ENCODE measurements around the gene ARHGDIG. TPM values are rescaled to one million over a fixed set of nuclear protein-coding genes. Genes with fewer than 3 reads are reported as not detected.
A peak's percentile ranks its signal among the peaks of the same experiment; 100 is the strongest.

The ARHGDIG gene
- total RNA-seq, 1 donor from 2014 or later, result not detected

DNA sequence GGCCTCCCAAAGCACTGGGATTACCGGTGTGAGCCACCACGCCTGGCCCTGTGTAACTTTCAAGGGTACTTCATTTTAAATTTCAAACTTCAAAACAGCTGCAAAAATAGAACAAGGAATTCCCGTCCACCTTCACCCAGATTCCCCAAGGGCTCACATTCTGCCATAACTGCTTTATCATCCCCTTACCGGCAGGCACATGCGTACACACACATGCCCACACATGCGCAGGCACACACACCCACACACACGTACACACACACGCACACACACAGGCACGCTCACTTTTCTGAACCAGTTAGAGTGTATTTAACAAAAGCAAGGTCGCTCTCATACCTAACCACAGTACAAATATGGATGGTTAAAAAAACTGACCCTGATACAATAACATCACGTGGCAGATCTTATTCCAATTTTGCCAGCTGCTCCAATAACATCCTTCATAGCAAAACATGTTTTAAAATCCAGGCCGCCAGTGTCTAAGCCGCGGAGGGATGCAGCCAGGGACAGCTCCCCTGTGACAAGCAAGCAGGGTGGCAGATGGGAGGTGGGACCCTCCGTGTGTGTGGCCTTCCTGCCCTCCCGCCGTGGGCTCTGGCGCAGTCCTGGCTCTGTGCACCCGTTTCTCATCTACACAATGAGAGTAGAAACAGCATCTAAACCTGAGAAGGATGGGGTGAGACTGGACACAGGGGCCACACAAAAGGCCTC is 25.7 kb downstream of the ARHGDIG start:
- no peaks in the 10 kb centered on the region for H3K9me3 Mint-ChIP-seq
- Histone ChIP-seq H4K20me1 (ENCODE audit: low read depth) (no peaks in the 10 kb centered on the region), H3K9ac (no peak overlapping the region), H3K27me3 (no peaks in the 10 kb centered on the region), H3K4me1 (no peaks in the 10 kb centered on the region), H2AFZ (replicated peaks) (no peak overlapping the region), H3F3A (ENCODE audit: low read depth) (no peaks in the 10 kb centered on the region), H3K36me3 (no peaks in the 10 kb centered on the region), H3K79me2 (ENCODE audit: low read depth) (no peaks in the 10 kb centered on the region), H3K4me3 (no peak overlapping the region), H3K9me3 (ENCODE audit: low read depth) (no peaks in the 10 kb centered on the region), H3K4me2 (no peak overlapping the region), H3K27ac (no peak overlapping the region)
- H3K27me3 Mint-ChIP-seq (ENCODE audit: insufficient read depth, low read depth), result no peaks in the 10 kb centered on the region
- TF ChIP-seq EZH2 (IDR thresholded peaks at IDR 0.05) (no peak), EZH2phosphoT487 (IDR thresholded peaks at IDR 0.05) (no peak)
- TF ChIP-seq, protein P1, sequence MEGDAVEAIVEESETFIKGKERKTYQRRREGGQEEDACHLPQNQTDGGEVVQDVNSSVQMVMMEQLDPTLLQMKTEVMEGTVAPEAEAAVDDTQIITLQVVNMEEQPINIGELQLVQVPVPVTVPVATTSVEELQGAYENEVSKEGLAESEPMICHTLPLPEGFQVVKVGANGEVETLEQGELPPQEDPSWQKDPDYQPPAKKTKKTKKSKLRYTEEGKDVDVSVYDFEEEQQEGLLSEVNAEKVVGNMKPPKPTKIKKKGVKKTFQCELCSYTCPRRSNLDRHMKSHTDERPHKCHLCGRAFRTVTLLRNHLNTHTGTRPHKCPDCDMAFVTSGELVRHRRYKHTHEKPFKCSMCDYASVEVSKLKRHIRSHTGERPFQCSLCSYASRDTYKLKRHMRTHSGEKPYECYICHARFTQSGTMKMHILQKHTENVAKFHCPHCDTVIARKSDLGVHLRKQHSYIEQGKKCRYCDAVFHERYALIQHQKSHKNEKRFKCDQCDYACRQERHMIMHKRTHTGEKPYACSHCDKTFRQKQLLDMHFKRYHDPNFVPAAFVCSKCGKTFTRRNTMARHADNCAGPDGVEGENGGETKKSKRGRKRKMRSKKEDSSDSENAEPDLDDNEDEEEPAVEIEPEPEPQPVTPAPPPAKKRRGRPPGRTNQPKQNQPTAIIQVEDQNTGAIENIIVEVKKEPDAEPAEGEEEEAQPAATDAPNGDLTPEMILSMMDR (IDR thresholded peaks at IDR 0.05), result no peak
- no peaks in the 10 kb centered on the region for H3K4me1 Mint-ChIP-seq
- H3K36me3 Mint-ChIP-seq, result peaks cover 7% of the 10 kb centered on the region
- peak overlapping the region; percentile 11 for H3K27ac Mint-ChIP-seq
- H3K4me3 Mint-ChIP-seq, result no peak overlapping the region
- DNase-seq (ENCODE audit: low spot score), result no peak

DNA sequence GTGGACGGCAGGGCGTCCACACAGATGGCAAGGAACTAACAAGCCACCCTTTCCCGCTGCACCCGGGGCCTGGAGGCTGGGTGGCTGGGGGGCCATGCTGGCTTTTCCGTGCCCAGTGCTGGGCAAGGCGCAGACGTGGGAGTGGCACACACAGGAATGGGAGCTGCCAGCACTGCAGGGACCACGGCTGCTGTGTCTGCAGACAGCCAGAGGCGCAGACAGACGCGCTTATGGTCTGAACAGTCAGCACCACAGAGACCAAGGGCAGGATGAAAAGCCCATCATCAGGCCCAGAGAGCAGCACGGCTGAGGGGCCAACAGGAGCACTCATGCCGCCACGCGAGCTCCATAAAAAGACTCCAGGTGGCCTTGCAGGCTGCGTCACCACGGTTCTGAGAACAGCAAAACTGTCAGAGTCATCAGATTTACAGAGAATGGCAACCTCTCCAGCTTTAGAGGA is 26.6 kb downstream of the ARHGDIG start:
- H3K9me3 Mint-ChIP-seq, result no peaks in the 10 kb centered on the region
- no peak overlapping the region for H3K27ac ChIP-seq
- H3K36me3 Mint-ChIP-seq, result peaks cover 7% of the 10 kb centered on the region
- no peak overlapping the region for H2AFZ ChIP-seq (replicated peaks)
- no peaks in the 10 kb centered on the region for H3K4me1 Mint-ChIP-seq
- TF ChIP-seq EZH2 (IDR thresholded peaks at IDR 0.05), result no peak
- TF ChIP-seq EZH2phosphoT487 (IDR thresholded peaks at IDR 0.05), result no peak
- TF ChIP-seq, protein P1 (IDR thresholded peaks at IDR 0.05), result no peak
- peaks cover 2% of the 10 kb centered on the region for H4K20me1 ChIP-seq (ENCODE audit: low read depth)
- no peak overlapping the region for H3K27ac Mint-ChIP-seq
- no peak overlapping the region for H3K4me2 ChIP-seq
- no peaks in the 10 kb centered on the region for H3K79me2 ChIP-seq (ENCODE audit: low read depth)
- H3K27me3 ChIP-seq, result no peaks in the 10 kb centered on the region
- no peaks in the 10 kb centered on the region for H3K9me3 ChIP-seq (ENCODE audit: low read depth)
- no peak for DNase-seq (ENCODE audit: low spot score)
- no peak overlapping the region for H3K4me3 ChIP-seq
- peak overlapping the region; percentile 1 for H3K4me3 Mint-ChIP-seq
- H3K9ac ChIP-seq, result no peak overlapping the region
- H3K36me3 ChIP-seq, result no peaks in the 10 kb centered on the region
- H3K27me3 Mint-ChIP-seq (ENCODE audit: insufficient read depth, low read depth), result no peaks in the 10 kb centered on the region
- H3F3A ChIP-seq (ENCODE audit: low read depth), result no peaks in the 10 kb centered on the region
- no peaks in the 10 kb centered on the region for H3K4me1 ChIP-seq

DNA sequence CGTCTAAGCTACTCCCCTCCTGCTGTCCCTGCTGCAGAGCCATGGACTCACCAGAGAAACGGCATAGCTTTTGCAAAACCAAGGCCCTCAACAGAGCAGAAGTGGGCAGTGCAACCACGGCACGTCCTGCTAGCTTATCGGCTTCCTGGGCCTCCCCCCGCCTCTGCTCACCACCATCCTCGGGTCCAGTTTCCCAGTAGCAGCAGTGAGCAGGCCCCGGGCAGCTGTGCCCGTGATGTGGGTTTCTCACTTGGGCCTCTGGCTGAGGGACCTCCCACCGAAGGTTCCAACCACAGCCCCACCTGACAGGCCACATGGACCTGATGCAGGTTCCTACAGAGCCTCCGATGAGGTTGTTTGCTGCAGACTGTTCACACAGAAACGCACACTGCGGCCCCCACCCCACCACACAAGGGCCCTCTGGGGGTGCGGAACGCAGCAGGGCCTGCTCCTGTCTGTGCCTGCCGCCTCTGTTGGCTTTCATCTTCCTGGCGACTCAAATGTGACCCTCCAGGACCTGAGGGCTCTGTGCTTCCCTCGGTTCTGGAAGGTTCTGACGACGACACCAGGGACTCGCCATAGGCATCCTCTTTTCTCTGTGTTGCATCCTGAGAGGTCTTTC is 27.4 kb downstream of the ARHGDIG start:
- no peak overlapping the region for H3K27ac Mint-ChIP-seq

More for the DNA sequence above, 27.4 kb downstream of the ARHGDIG start:
- Histone ChIP-seq H3K4me2 (no peak overlapping the region), H3K4me1 (no peaks in the 10 kb centered on the region), H3K9me3 (ENCODE audit: low read depth) (no peaks in the 10 kb centered on the region), H4K20me1 (ENCODE audit: low read depth) (peaks cover 4% of the 10 kb centered on the region), H3K27ac (no peak overlapping the region), H2AFZ (replicated peaks) (no peak overlapping the region), H3F3A (ENCODE audit: low read depth) (no peaks in the 10 kb centered on the region), H3K9ac (no peak overlapping the region), H3K4me3 (no peak overlapping the region), H3K79me2 (ENCODE audit: low read depth) (no peaks in the 10 kb centered on the region), H3K36me3 (no peaks in the 10 kb centered on the region), H3K27me3 (no peaks in the 10 kb centered on the region)
- no peak overlapping the region for H3K4me3 Mint-ChIP-seq
- TF ChIP-seq, protein P1 (IDR thresholded peaks at IDR 0.05), result no peak
- TF ChIP-seq EZH2 (IDR thresholded peaks at IDR 0.05) (no peak), EZH2phosphoT487 (IDR thresholded peaks at IDR 0.05) (no peak)
- no peaks in the 10 kb centered on the region for H3K9me3 Mint-ChIP-seq
- DNase-seq (ENCODE audit: low spot score), result no peak
- no peaks in the 10 kb centered on the region for H3K4me1 Mint-ChIP-seq
- peaks cover 8% of the 10 kb centered on the region for H3K36me3 Mint-ChIP-seq
- H3K27me3 Mint-ChIP-seq (ENCODE audit: insufficient read depth, low read depth), result no peaks in the 10 kb centered on the region
